Liver (tissue), 9 donors: ENCODE results near the gene SGCB. TPM values are rescaled to one million over a fixed set of nuclear protein-coding genes. Genes with fewer than 3 reads are reported as not detected.
"Not testable (repeated sequence)": the region's sequence is repeated elsewhere in the genome, so short reads cannot be mapped to it uniquely, and the experiment has no call there.

ENCODE experiments used
- DNase-seq: peaks from one replicate; pipeline ENCODE4 v3.0.0-alpha.2; 2017; ENCODE audit warnings: low spot score
- H3K27ac ChIP-seq, 2 donors: one replicate each; pipeline ENCODE4 v1.7.0; 2013; ENCODE audit warnings: inconsistent platforms in 2 of 2, low read length in 2 of 2, control low read depth in 1 of 2, low read depth in 1 of 2, mild to moderate bottlenecking in 1 of 2
- H3K27me3 ChIP-seq, 4 donors: one replicate each; pipeline versions ENCODE4 v1.6.1 to v1.7.0; 2013; ENCODE audit warnings: low read length in 3 of 4, inconsistent platforms in 1 of 4, mild to moderate bottlenecking in 1 of 4, moderate library complexity in 1 of 4; ENCODE audit not compliant: control insufficient read depth in 4 of 4, insufficient read depth in 4 of 4
- H3K36me3 ChIP-seq, 4 donors: one replicate each; pipeline versions ENCODE4 v1.6.1 to v1.7.0; 2013; ENCODE audit warnings: low read length in 3 of 4, mild to moderate bottlenecking in 3 of 4, low read depth in 1 of 4, moderate library complexity in 1 of 4; ENCODE audit not compliant: control insufficient read depth in 4 of 4, insufficient read depth in 3 of 4
- H3K4me1 ChIP-seq, 4 donors: one replicate each; pipeline versions ENCODE4 v1.6.1 to v1.7.0; 2013; ENCODE audit warnings: low read length in 3 of 4, mild to moderate bottlenecking in 3 of 4, moderate library complexity in 1 of 4; ENCODE audit not compliant: control insufficient read depth in 4 of 4, insufficient read depth in 4 of 4
- H3K4me3 ChIP-seq, 3 donors: one replicate each; pipeline versions ENCODE4 v1.6.1 to v1.7.0; 2013; ENCODE audit warnings: low read length in 3 of 3, control low read depth in 1 of 3, low read depth in 1 of 3, mild to moderate bottlenecking in 1 of 3
- H3K9ac ChIP-seq, 2 donors: one replicate each; pipeline ENCODE4 v1.7.0; 2013; ENCODE audit warnings: low read length in 2 of 2, mild to moderate bottlenecking in 2 of 2, moderate library complexity in 2 of 2, control low read depth in 1 of 2, low read depth in 1 of 2
- H3K9me3 ChIP-seq, 4 donors: one replicate each; pipeline versions ENCODE4 v1.6.1 to v1.7.0; 2013; ENCODE audit warnings: low read length in 3 of 4; ENCODE audit not compliant: control insufficient read depth in 4 of 4
- EGR1 ChIP-seq, 2 donors: IDR thresholded peaks; 2 replicates each; pipeline ENCODE4 v1.6.1; 2016 to 2018; ENCODE audit warnings: antibody characterized with exemption in 2 of 2, low read depth in 2 of 2
- FOXA1 ChIP-seq: IDR thresholded peaks from 2 replicates; pipeline ENCODE4 v1.6.1; 2016; ENCODE audit warnings: antibody characterized with exemption
- FOXA2 ChIP-seq: IDR thresholded peaks from 2 replicates; pipeline ENCODE4 v1.6.1; 2016; ENCODE audit warnings: antibody characterized with exemption
- GABPA ChIP-seq, 2 donors: IDR thresholded peaks in 1 of 2; conservative IDR thresholded peaks in 1 of 2; 2 replicates each; pipeline ENCODE4 v1.6.1; 2016; ENCODE audit warnings: antibody characterized with exemption in 2 of 2, mild to moderate bottlenecking in 1 of 2, moderate library complexity in 1 of 2
- HNF4A ChIP-seq, 2 donors: conservative IDR thresholded peaks; 2 replicates each; pipeline ENCODE4 v1.6.1; 2016; ENCODE audit warnings: antibody characterized with exemption in 2 of 2, mild to moderate bottlenecking in 2 of 2
- HNF4G ChIP-seq: IDR thresholded peaks from 2 replicates; pipeline ENCODE4 v1.6.1; 2016; ENCODE audit warnings: antibody characterized with exemption
- JUND ChIP-seq, 2 donors: IDR thresholded peaks; 2 replicates each; pipeline ENCODE4 v1.6.1; 2016; ENCODE audit warnings: antibody characterized with exemption in 2 of 2
- MAX ChIP-seq: IDR thresholded peaks from 2 replicates; pipeline ENCODE4 v1.6.1; 2016; ENCODE audit warnings: antibody characterized with exemption
- NR2F2 ChIP-seq: IDR thresholded peaks from 2 replicates; pipeline ENCODE4 v1.6.1; 2016; ENCODE audit warnings: antibody characterized with exemption
- RXRA ChIP-seq, 2 donors: IDR thresholded peaks; 2 replicates each; pipeline ENCODE4 v1.6.1; 2017 to 2018; ENCODE audit warnings: antibody characterized with exemption in 2 of 2, mild to moderate bottlenecking in 1 of 2
- SP1 ChIP-seq: IDR thresholded peaks from 2 replicates; pipeline ENCODE4 v1.6.1; 2018; ENCODE audit warnings: antibody characterized with exemption, mild to moderate bottlenecking
- TAF1 ChIP-seq: conservative IDR thresholded peaks from 2 replicates; pipeline ENCODE4 v1.6.1; 2016; ENCODE audit warnings: antibody characterized with exemption, mild to moderate bottlenecking
- YY1 ChIP-seq: IDR thresholded peaks from 2 replicates; pipeline ENCODE4 v1.6.1; 2016; ENCODE audit warnings: antibody characterized with exemption, mild to moderate bottlenecking
- WGBS: extraction: QIAGEN DNeasy Blood & Tissue Kit; methylation state at CpG from one replicate; pipeline ENCODE4 v1.1.7; 2013; 5-methylcytosine and 5-hydroxymethylcytosine counted together
- polyA plus RNA-seq, 2 donors: library from polyadenylated mRNA; stranded (reverse) in 1 of 2; unstranded in 1 of 2; fragments of 200-250 nt in 1 of 2; fragments of >200 nt in 1 of 2; fragmentation: Nextera tagmentation in 1 of 2; extraction: Ambion mirVana in 1 of 2; gene quantifications; one replicate each; pipeline versions ENCODE4 v1.2.1 to v1.2.3, GENCODE V29; 2013 to 2015
- total RNA-seq, 2 donors: library from RNA; depleted of rRNA; stranded (reverse); fragments of >200 nt; gene quantifications; one replicate each; pipeline ENCODE4 v1.2.3, GENCODE V29; 2014
- TF ChIP-seq, protein P1 (sequence below): IDR thresholded peaks from 2 replicates; pipeline ENCODE4 v1.6.1; 2016; ENCODE audit warnings: antibody characterized with exemption, mild to moderate bottlenecking
- TF ChIP-seq, protein P2 (sequence below): fragments of 150-350 bp; IDR thresholded peaks from 2 replicates; pipeline ENCODE4 v1.5.1; 2017; ENCODE audit warnings: improper control_type of control experiment, low read depth, low read length; ENCODE audit not compliant: missing input control
- TF ChIP-seq, protein P3 (sequence below): IDR thresholded peaks from 2 replicates; pipeline ENCODE4 v1.6.1; 2016; ENCODE audit warnings: antibody characterized with exemption
- TF ChIP-seq, protein P4 (sequence below): IDR thresholded peaks from 2 replicates; pipeline ENCODE4 v1.6.1; 2016; ENCODE audit warnings: antibody characterized with exemption
- donor health status: healthy.
- donor health status: healthy.
- donor health status: healthy.
- donor health status: healthy.
- donor health status: healthy.

Gene SGCB, protein sequence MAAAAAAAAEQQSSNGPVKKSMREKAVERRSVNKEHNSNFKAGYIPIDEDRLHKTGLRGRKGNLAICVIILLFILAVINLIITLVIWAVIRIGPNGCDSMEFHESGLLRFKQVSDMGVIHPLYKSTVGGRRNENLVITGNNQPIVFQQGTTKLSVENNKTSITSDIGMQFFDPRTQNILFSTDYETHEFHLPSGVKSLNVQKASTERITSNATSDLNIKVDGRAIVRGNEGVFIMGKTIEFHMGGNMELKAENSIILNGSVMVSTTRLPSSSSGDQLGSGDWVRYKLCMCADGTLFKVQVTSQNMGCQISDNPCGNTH
- 1 to 10 TPM; 2.0 to 5.4 TPM for total RNA-seq
- polyA plus RNA-seq: 1 to 10 TPM; 2.1 to 4.6 TPM

DNA sequence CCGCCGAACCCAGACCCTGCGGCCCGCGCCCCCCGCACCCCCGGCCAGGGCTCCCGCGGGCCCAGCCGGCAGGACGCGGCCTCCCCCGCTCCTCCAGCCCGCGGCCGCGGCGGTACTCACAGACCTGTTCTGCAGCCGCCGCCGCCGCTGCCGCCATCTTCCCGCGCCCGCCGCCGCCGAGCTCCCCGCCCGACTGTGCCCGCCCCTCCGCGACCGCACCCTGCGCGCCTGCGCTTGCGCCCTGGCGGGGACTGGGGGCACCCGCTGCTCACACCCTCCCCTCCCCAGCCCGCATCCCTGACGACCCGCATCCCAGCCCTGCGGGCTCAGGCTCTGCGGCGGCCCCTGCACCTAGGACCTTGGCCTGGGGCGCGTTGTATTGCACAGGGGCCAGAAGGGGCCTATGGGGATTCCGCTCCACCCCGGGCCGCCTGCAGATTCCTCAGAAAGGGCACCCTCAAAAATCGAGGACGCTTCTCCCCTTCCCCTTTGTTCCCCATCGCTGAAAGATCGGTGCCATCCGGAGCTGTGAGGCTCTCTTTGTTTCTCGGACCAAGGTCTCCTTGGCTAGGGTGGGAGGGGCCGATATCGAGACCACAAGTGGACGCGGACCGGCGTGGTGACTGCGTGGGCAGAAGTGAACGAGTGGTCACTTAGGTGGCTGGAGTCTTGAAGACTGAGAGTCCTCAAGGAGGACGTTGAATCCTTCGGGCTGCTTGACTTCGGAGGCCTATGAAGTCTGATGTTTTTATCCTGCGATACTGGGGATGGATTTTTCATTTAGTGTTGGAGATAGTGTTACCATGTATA, at the start of gene SGCB:
Gene SGCB, minus strand, starts transcription at position 197 of the 810 bp plus-strand sequence. Its CDS starts 40 bp downstream, at position 157.
- no peak within 1 kb of the TSS for H3K27ac ChIP-seq
- 6% methylated on average over 70 of the region's 70 CpGs for WGBS

DNA sequence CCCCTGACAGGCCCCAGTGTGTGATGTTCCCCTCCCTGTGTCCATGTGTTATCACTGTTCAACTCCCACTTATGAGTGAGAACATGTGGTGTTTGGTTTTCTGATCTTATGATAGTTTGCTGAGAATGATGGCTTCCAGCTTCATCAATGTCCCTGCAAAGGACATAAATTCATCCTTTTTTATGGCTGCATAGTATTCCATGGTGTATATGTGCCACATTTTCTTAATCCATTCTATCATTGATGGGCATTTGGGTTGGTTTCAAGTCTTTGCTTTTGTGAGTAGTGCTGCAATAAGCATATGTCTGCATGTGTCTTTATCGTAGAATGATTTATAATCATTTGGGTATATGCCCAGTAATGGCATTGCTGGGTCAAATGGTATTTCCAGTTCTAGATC, 48.3 kb upstream of the SGCB start:
- not testable (repeated sequence) for H3K4me3 ChIP-seq, H3K27ac ChIP-seq, H3K9me3 ChIP-seq, H3K4me1 ChIP-seq, DNase-seq, H3K27me3 ChIP-seq, H3K9ac ChIP-seq, H3K36me3 ChIP-seq
- WGBS: 96% methylated on average over 1 of the region's 1 CpG

More for the DNA sequence above, at the start of gene SGCB:
- Histone ChIP-seq H3K27me3 (peaks cover 0 to 2% (median 0%) of the 10 kb centered on the region in 4 donors), H3K36me3 (no peaks in the 10 kb centered on the region), H3K4me3 (peak within 1 kb of the TSS; percentile 68 to 98 (median 73)), H3K4me1 (peaks cover 2 to 16% (median 7%) of the 10 kb centered on the region in 4 donors), H3K9me3 (no peaks in the 10 kb centered on the region), H3K9ac (no peak within 1 kb of the TSS)
- no peak for TF ChIP-seq HNF4G
- TF ChIP-seq SP1: no peak
- TF ChIP-seq, protein P1, sequence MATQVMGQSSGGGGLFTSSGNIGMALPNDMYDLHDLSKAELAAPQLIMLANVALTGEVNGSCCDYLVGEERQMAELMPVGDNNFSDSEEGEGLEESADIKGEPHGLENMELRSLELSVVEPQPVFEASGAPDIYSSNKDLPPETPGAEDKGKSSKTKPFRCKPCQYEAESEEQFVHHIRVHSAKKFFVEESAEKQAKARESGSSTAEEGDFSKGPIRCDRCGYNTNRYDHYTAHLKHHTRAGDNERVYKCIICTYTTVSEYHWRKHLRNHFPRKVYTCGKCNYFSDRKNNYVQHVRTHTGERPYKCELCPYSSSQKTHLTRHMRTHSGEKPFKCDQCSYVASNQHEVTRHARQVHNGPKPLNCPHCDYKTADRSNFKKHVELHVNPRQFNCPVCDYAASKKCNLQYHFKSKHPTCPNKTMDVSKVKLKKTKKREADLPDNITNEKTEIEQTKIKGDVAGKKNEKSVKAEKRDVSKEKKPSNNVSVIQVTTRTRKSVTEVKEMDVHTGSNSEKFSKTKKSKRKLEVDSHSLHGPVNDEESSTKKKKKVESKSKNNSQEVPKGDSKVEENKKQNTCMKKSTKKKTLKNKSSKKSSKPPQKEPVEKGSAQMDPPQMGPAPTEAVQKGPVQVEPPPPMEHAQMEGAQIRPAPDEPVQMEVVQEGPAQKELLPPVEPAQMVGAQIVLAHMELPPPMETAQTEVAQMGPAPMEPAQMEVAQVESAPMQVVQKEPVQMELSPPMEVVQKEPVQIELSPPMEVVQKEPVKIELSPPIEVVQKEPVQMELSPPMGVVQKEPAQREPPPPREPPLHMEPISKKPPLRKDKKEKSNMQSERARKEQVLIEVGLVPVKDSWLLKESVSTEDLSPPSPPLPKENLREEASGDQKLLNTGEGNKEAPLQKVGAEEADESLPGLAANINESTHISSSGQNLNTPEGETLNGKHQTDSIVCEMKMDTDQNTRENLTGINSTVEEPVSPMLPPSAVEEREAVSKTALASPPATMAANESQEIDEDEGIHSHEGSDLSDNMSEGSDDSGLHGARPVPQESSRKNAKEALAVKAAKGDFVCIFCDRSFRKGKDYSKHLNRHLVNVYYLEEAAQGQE: no peak
- peak; percentile 39 for DNase-seq

GRCh38 chr4:52081216-52081615, 43.1 kb upstream of the SGCB start:
- Histone ChIP-seq H3K27me3 (no peaks in the 10 kb centered on the region), H3K36me3 (no peaks in the 10 kb centered on the region), H3K27ac (no peak overlapping the region), H3K4me3 (no peak overlapping the region), H3K9ac (no peak overlapping the region), H3K4me1 (no peaks in the 10 kb centered on the region), H3K9me3 (no peaks in the 10 kb centered on the region)
- DNase-seq: no peak
- TF ChIP-seq, protein P2, sequence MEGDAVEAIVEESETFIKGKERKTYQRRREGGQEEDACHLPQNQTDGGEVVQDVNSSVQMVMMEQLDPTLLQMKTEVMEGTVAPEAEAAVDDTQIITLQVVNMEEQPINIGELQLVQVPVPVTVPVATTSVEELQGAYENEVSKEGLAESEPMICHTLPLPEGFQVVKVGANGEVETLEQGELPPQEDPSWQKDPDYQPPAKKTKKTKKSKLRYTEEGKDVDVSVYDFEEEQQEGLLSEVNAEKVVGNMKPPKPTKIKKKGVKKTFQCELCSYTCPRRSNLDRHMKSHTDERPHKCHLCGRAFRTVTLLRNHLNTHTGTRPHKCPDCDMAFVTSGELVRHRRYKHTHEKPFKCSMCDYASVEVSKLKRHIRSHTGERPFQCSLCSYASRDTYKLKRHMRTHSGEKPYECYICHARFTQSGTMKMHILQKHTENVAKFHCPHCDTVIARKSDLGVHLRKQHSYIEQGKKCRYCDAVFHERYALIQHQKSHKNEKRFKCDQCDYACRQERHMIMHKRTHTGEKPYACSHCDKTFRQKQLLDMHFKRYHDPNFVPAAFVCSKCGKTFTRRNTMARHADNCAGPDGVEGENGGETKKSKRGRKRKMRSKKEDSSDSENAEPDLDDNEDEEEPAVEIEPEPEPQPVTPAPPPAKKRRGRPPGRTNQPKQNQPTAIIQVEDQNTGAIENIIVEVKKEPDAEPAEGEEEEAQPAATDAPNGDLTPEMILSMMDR: no peak
- TF ChIP-seq TAF1 (no peak), GABPA (IDR thresholded peaks at IDR 0.05 in 1 of 2, conservative IDR thresholded peaks at IDR 0.05 in 1 of 2) (no peak), NR2F2 (no peak), EGR1 (IDR thresholded peaks at IDR 0.05; ENCODE audit: low read depth in 2 of 2) (no peak), FOXA1 (no peak), HNF4A (conservative IDR thresholded peaks at IDR 0.05) (no peak), RXRA (IDR thresholded peaks at IDR 0.05) (no peak), MAX (no peak), JUND (IDR thresholded peaks at IDR 0.05) (no peak), YY1 (no peak), FOXA2 (no peak), SP1 (no peak)
- TF ChIP-seq, protein P3, sequence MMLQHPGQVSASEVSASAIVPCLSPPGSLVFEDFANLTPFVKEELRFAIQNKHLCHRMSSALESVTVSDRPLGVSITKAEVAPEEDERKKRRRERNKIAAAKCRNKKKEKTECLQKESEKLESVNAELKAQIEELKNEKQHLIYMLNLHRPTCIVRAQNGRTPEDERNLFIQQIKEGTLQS: no peak
- TF ChIP-seq, protein P4, sequence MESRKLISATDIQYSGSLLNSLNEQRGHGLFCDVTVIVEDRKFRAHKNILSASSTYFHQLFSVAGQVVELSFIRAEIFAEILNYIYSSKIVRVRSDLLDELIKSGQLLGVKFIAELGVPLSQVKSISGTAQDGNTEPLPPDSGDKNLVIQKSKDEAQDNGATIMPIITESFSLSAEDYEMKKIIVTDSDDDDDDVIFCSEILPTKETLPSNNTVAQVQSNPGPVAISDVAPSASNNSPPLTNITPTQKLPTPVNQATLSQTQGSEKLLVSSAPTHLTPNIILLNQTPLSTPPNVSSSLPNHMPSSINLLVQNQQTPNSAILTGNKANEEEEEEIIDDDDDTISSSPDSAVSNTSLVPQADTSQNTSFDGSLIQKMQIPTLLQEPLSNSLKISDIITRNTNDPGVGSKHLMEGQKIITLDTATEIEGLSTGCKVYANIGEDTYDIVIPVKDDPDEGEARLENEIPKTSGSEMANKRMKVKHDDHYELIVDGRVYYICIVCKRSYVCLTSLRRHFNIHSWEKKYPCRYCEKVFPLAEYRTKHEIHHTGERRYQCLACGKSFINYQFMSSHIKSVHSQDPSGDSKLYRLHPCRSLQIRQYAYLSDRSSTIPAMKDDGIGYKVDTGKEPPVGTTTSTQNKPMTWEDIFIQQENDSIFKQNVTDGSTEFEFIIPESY: no peak
